ENCODE data around the gene FHOD1.

FHOD1 gene

GRCh38 chr16:67206838-67207248, 40.4 kb downstream of the FHOD1 start:
- DNase-seq: no peak

DNA sequence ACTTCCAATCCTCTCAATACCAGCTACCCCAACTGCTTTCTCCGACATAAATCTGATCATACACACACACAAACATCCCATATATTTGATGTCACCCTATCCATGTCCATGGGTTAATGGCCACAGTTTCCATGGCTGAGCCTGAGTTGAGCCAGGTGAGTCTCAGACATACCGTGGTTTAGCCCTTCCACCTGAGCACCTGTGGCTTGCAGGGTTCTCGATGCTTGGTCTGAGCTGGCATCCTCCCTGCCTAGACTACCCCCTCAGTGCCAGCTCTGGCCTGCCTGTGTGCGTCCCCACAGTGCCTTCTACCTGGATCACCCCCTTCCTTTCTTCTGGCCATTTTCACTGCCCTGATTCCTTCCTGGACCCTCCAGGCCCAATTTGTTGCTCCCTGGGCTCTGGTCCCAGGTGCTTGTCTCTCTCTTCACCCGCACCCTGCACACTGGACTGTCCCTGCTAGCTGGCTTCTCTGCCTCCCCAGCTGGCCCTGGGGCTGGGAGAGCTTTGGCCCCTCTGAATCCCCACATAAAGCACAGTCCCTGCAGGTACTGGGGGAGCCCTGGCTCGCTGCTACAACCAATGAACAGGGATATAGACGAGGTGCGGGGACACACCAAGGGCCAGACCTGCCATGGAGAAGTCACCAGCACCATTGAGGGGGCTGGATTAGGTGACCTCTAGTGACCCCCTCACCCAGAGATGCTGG, 41.0 kb downstream of the FHOD1 start:
- DNase-seq: no peak

DNA sequence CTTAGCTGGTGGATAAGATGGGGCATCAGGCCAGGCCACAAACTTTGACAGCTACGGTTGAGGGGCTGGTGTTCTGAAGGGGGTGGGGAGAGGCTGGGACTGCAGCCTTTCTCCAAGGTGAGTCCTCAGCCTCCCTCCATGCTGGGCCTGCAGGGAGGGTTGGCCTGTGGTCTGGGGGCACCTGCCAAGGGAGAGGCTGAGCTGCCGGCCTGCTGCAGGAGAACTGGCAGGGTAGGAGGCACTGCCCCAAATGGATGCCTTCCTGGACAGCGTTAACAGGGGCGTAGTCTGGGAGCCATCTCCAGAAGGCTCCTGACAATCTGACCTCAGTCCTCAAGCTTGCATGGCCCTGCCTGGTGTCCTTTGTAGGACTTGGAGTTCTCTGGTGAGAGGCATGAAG, 43.2 kb downstream of the FHOD1 start:
- DNase-seq: no peak

DNA sequence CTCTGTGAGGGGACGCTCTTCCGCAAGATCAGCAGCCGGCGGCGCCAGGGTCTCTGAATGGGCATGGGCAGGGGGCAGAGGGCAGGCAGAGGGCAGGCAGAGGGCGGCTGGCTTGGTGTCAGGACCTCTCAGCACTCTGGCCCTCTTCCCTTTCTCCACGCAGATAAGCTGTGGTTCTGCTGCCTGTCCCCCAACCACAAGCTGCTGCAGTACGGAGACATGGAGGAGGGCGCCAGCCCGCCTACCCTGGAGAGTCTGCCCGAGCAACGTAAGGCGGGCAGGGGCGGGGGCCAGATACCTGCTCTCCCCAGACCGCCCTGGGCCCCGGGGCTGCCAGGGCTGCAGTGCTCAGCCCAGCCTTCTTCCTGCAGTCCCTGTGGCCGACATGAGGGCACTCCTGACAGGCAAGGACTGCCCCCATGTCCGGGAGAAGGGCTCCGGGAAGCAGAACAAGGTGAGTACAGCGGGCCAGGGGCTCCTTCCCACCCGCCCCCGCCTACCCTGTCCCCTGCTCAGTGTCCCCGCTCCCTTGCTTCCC, 44.3 kb downstream of the FHOD1 start:
- DNase-seq: no peak

DNA sequence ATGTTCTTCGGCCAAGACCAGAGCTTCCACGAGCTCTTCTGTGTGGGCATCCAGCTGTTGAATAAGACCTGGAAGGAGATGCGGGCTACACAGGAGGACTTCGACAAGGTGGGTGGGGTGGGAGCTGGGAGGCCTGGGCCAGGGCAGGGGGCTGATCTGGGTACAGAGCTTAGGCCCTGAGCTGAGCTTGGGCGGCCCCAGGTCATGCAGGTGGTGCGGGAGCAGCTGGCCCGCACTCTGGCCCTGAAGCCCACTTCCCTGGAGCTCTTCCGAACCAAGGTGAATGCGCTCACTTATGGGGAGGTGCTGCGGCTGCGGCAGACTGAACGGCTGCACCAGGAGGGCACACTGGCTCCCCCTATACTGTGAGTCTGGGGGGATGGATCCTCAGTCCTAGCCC, 44.9 kb downstream of the FHOD1 start:
- DNase-seq: no peak

DNA sequence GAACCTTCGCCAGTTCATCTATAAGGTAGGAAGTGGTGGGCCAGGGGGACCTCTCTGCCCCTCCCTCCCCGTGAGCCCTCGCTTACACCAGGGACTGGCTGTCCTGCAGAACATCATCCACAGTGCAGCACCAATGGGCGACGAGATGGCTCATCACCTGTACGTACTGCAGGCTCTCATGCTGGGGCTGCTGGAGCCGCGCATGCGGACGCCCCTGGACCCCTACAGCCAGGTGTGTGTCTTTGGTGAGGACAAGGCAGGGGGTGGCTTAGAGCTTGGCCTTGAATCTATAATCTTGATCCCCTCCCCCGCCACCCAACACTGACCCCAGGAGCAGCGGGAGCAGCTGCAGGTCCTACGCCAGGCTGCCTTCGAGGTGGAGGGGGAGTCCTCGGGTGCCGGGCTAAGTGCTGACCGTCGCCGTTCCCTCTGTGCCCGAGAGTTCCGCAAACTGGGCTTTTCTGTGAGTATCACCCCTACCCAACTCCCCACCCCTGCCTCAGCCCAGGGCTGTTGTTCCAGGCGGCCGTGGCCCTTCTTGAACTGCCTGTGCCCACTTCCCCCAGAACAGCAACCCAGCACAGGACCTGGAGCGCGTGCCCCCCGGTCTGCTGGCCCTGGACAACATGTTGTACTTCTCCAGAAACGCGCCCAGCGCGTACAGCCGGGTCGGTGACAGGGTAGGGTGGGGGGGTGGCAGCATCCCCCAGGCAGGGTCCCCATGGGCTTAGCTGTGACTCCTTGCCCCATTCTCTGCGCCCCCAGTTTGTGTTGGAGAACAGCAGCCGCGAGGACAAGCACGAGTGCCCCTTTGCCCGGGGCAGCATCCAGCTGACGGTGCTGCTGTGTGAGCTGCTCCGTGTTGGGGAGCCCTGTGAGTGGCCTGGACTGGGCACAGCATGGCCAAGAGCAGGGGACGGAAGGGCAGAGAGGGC, 45.6 kb downstream of the FHOD1 start:
- no peak for DNase-seq

DNA sequence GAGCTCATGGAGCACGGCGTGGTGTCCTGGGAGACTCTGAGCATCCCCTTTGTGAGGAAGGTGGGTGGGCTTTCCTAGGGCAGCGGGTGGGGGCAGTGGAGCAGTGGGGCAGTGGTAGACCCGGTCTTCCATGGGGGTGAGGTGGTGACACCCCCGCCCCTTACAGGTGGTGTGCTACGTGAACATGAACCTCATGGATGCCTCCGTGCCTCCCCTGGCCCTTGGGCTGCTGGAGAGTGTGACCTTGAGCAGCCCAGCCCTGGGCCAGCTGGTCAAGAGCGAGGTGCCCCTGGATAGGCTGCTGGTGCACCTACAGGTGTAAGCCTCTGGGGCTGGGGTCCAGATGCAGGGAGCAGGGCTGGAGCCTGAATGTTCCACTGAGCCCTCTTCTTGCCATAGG, 46.8 kb downstream of the FHOD1 start:
- no peak for DNase-seq

DNA sequence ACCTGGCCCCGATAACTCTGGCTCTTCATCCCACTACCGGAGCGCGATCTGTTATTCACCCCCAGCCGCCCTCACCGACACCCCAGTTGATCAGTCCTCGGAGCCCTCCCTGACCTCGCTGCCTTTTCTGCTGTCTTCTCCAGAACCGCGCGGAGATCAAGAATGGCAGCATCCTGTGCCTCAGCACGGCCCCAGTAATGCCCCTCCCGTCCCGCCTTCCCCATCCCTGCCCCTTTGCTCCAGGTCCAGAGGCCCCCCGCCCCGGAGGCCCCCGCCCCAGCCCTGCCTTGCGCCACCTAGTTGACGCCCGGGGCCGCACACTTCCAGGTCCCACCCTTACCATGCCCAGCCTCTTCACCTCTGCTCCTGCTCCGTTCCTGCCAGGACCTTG, 47.5 kb downstream of the FHOD1 start:
- DNase-seq: no peak

GRCh38 chr16:67199011-67199807, 48.1 kb downstream of the FHOD1 start, which contains the start of gene ELMO3:
ELMO3 (plus strand) TSS chr16:67199131; CDS start chr16:67199327, 196 bp downstream.
- DNase-seq: peak in 1 of 2 experiments; percentile 39

GRCh38 chr16:67198238-67198734, 49.0 kb downstream of the FHOD1 start:
- DNase-seq: no peak

DNA sequence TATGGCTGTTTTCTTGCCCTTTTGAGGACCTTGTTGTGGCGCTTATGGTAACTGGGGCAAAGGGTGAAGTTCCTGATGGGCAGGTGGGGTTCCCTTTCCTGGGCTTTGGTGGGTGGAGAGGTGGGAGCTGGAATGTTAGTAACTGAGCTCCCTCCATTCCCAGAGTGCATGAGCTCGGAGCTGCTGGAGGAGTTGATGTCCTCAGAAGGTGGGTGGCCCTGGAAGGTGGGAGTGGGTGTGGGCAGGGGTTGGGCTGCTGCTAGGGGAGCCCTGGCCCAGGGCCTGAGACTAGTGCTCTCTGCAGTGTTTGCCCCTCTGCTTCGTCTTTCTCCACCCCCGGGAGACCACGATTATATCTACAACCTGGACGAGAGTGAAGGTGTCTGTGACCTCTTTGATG, 49.6 kb downstream of the FHOD1 start:
- DNase-seq: no peak

DNA sequence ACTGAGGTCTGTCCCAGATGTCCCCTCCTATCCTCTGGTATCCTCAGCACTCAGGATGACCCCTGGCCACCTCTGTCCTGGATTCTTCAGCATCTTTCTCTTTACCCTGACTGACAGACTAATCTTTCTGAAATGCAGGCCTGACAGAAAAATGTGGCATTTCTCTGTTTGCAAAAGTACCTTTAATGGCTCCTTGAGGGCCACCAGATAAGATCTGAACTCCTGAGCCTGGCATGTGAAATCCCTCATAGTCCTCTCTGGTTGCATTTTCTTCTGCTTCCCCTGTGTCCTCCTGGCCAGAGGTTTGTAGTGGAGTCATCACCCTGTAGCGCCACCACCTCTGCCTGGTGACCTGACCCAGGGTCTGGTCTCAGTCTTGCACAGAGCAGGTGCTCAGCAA, 50.4 kb downstream of the FHOD1 start:
- no peak for DNase-seq

DNA sequence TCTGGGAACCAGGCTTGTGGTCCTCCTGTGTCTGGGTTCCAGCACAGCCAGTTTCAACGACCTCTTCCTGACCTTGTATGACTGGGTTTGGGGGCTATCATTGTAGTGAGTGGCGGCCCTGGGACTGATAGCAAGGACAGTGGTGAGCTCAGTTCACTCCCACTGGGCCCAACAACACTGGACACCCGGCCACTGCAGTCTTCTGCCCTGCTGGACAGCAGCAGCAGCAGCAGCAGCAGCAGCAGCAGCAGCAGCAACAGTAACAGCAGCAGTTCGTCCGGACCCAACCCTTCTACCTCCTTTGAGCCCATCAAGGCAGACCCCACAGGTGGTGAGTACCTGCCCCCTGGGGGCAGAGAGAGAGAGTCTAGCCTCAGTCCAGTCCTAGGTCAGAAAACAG, 51.6 kb downstream of the FHOD1 start:
- no peak for DNase-seq

GRCh38 chr16:67194260-67194659, 53.0 kb downstream of the FHOD1 start:
- no peak for DNase-seq

GRCh38 chr16:67193536-67193935, 53.7 kb downstream of the FHOD1 start:
- DNase-seq: no peak

DNA sequence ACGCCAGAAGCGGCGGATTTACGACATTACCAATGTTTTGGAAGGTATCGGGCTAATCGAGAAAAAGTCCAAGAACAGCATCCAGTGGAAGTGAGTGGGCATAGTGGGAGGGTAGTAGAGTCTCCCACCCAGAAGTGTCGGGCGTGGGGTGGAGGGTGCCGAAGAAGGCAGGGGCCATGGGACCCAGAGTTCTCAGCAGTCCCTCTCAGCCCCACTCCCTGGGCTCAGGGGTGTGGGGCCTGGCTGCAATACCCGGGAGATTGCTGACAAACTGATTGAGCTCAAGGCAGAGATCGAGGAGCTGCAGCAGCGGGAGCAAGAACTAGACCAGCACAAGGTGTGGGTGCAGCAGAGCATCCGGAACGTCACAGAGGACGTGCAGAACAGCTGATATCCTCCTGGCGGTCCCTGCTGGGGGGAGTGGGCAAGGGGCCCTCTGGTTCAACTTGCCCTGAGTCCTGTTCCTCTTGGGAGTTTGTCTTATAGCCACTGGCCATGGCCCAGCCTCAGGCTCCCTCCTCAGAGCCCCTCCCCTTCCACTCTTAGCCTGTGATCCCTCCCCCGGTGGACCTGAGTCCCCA, 54.4 kb downstream of the FHOD1 start:
- no peak for DNase-seq

DNA sequence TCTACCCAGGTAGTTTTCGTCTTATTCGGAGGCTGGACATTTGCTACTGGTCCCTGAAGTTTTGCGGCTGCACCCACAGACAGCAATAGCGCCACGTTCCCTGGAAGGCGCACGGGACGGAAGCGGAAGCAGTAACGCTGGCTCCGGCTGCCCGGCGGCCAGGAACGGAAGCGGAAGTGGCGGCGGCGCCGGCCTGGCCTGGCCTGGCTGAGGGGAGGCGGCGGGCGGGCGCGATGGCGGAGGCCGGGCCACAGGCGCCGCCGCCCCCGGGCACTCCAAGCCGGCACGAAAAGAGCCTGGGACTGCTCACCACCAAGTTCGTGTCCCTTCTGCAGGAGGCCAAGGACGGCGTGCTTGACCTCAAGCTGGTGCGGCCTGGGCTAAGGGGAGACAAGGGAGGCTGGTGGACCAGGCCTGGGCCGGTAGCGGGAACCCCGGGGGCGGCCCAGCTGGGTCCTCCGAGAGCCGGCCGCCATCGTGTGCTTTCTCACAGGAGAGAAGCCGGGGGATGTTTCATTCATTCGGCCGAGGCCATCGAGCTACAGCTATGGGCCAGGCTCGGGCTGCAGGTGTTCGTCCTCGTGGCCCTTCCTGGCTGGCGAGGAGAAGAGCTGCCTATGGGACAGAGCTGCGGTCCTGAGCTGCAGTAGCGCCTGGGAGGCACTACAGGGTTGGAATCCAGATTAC, 55.1 kb downstream of the FHOD1 start, which contains the start of gene E2F4:
TSS of gene E2F4 (plus strand) at position 161 of the 687 bp plus-strand sequence. CDS start at position 234, 73 bp downstream.
- DNase-seq: peak; percentile 71 to 72

- no peak for DNase-seq
Observed at GRCh38 chr16:67191411-67191994, 55.8 kb downstream of the FHOD1 start.

DNA sequence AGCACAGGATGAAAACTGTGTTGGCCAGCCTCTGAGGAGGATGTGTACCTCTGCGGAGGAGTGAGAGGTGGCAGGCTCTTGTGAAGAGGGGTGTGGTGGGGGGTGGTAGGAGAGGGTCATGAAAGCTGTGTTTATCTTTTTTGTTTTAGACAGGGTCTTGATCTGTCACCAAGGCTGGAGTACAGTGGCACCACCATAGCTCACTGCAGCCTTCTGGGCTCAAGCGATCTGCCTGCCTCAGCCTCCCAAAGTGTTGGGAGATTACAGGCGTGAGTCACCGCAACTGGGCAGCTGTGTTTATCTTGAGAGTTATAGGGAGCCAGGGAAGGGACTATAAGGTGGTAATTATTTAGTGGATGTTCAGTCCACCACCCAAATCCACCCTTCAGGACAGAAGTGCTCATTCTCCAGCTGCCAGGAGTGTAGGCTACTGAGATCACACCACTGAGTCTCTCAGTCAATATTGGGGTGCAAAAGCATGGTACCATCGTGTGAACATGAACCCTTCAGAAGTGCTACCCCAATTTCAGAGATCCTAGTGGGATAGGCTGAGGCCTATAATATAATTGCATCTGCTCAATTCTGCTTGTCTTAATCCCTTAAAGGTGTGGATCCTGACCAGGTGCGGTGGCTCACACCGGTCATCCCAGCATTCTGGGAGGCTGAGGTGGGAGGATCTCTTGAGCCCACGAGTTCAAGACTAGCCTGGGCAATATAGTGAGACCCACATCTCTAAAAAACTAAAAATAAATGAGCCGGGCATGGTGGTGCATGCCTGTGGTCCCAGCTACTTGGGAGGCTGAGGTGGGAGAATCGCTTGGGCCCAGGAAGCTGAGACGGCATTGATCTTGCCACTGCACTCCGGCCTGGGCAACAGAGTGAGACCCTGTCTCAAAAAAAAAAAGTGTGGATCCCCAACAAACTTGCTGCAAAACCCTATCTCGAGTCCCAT, 56.6 kb downstream of the FHOD1 start:
- no peak for DNase-seq

- no peak for DNase-seq
Observed at GRCh38 chr16:67190041-67190440, 57.2 kb downstream of the FHOD1 start, which contains the start of gene EXOC3L1. EXOC3L1 (minus strand) TSS chr16:67190136; CDS start chr16:67189676, 460 bp downstream.
